ENCODE measurements around the gene RAD54L. TPM values are rescaled to one million over a fixed set of nuclear protein-coding genes. Genes with fewer than 3 reads are reported as not detected.
A peak's percentile ranks its signal among the peaks of the same experiment; 100 is the strongest.

Gene RAD54L
- total and polyA plus RNA-seq, 2 of the 4 experiments (the other 2 are of a cell fraction): 4.8 to 10.6 TPM

GRCh38 chr1:46302641-46303037 is 55.1 kb downstream of the RAD54L start:
- Histone ChIP-seq H3K14ac (replicated peaks; ENCODE audit: low read depth, low read length) (peak overlapping the region; percentile 96), H2BK15ac (ENCODE audit: low read depth, low read length) (no peak overlapping the region), H3K4ac (ENCODE audit: low read depth, low read length) (peak overlapping the region; percentile 86), H4K20me1 (ENCODE audit: insufficient read depth, low read length) (peaks cover 31% of the 10 kb centered on the region), H3K9me3 (ENCODE audit: control insufficient read depth, insufficient read depth, low read length) (no peaks in the 10 kb centered on the region), H3K79me1 (ENCODE audit: low read depth in 1 of 2, low read length in 2 of 2) (peaks cover 3 to 39% of the 10 kb centered on the region in 2 experiments; a peak in 3 of 4 replicates), H3K4me2 (ENCODE audit: low read depth, low read length) (peak overlapping the region; percentile 83), H3K9me1 (ENCODE audit: insufficient read depth, low read length) (peaks cover 11% of the 10 kb centered on the region), H3K23ac (ENCODE audit: low read depth, low read length) (peak overlapping the region; percentile 90), H3K9ac (ENCODE audit: low read depth, low read length) (peak overlapping the region; percentile 100), H4K8ac (ENCODE audit: low read depth in 2 of 2, low read length in 2 of 2) (peak overlapping the region; percentile 62 to 64), H3K27ac (ENCODE audit: insufficient read depth, low read length) (peak overlapping the region; percentile 100), H2AK9ac (replicated peaks; ENCODE audit: low read depth, low read length, poor library complexity) (peak overlapping the region; percentile 97), H2BK120ac (ENCODE audit: low read depth, low read length) (0 out of 2 replicates have a peak overlapping the region, but pooled peaks have one; percentile 35), H4K5ac (ENCODE audit: low read depth, low read length) (peak overlapping the region; percentile 90), H3K56ac (ENCODE audit: extremely low read depth, insufficient read depth, low read length) (peak overlapping the region; percentile 79; the same call in 1 of the 2 replicates), H3K18ac (ENCODE audit: low read depth, low read length) (peak overlapping the region; percentile 70), H2BK5ac (ENCODE audit: low read depth, low read length, poor library complexity, severe bottlenecking) (peak overlapping the region; percentile 94), H3K4me1 (ENCODE audit: control insufficient read depth, insufficient read depth, low read length) (peaks cover 5% of the 10 kb centered on the region), H2AFZ (replicated peaks; ENCODE audit: low read length, poor library complexity) (peak overlapping the region; percentile 84), H4K91ac (ENCODE audit: insufficient read depth, low read depth, low read length) (peak overlapping the region; percentile 91), H3K4me3 (ENCODE audit: insufficient read depth, low read depth, low read length) (peak overlapping the region; percentile 97), H2AK5ac (ENCODE audit: low read depth, low read length) (peak overlapping the region; percentile 93), H2BK20ac (ENCODE audit: low read depth, low read length) (no peak overlapping the region), H3K36me3 (ENCODE audit: control insufficient read depth, insufficient read depth, low read length) (peaks cover under 1% of the 10 kb centered on the region; the same call in 1 of the 2 replicates), H3K27me3 (ENCODE audit: control insufficient read depth, insufficient read depth, low read length) (no peaks in the 10 kb centered on the region)
- 1% methylated on average over 25 of the region's 32 CpGs; no CpG with 5 or more reads in 1 of the 2 experiments for WGBS, 2 experiments (ENCODE audit: extremely low coverage in 2 of 2, insufficient read length in 1 of 2)
- DNase-seq (peak; percentile 19), ATAC-seq (ENCODE audit: low read depth) (peak; percentile 10)
- dilution Hi-C loops (cut with HindIII; ENCODE audit: low sequenced_read_pairs, unreplicated experiment) (no loop called here), intact Hi-C loops (cut with micrococcal nuclease) (loop anchor here (1.0 kb wide), 1 partner anchor 46 kb away; no protein-coding TSS in a partner anchor), in situ Hi-C loops (cut with MboI; ENCODE audit: low sequenced_read_pairs) (no loop called here)
- CTCF ChIA-PET: interaction anchor here (0.5 kb wide), 1 partner anchor 12 kb away, joined by 4 read pairs; no protein-coding TSS in a partner anchor
- POLR2A ChIA-PET (ENCODE audit: unreplicated experiment): no interaction called here
- TF ChIP-seq MAFK (IDR thresholded peaks at IDR 0.05; ENCODE audit: low read depth, low read length): no peak
- TF ChIP-seq MXI1 (IDR thresholded peaks at IDR 0.05; ENCODE audit: borderline replicate concordance, low read depth, low read length): no peak
- no peak for TF ChIP-seq RCOR1 (IDR thresholded peaks at IDR 0.05; ENCODE audit: insufficient replicate concordance, low read length)
- TF ChIP-seq CEBPB (IDR thresholded peaks at IDR 0.05; ENCODE audit: low read depth, low read length): no peak
- BruUV-seq (replicated peaks): no TSS peak
